WERI-Rb-1 (cell line): Measurements from ENCODE around the gene COMMD7.

ENCODE experiments used
- DNase-seq: peaks from one replicate; pipeline ENCODE4 v3.0.0-alpha.2; 2020
- H3K27ac ChIP-seq: fragments of 250-450 bp; sonication (Bioruptor Pico); 2 replicates; pipeline ENCODE4 v1.5.1; 2020; ENCODE audit warnings: mild to moderate bottlenecking, moderate library complexity
- H3K27me3 ChIP-seq: fragments of 250-450 bp; sonication (Bioruptor Pico); 2 replicates; pipeline ENCODE4 v1.5.1; 2021; ENCODE audit warnings: mild to moderate bottlenecking, low read depth, moderate library complexity; ENCODE audit not compliant: insufficient read depth, severe bottlenecking
- H3K36me3 ChIP-seq: fragments of 250-450 bp; sonication (Bioruptor Pico); 2 replicates; pipeline ENCODE4 v1.5.1; 2020; ENCODE audit warnings: mild to moderate bottlenecking, moderate library complexity
- H3K4me3 ChIP-seq: 2 replicates; pipeline ENCODE4 v1.5.1; 2011; ENCODE audit warnings: low read depth, mild to moderate bottlenecking, control low read depth, low read length
- H3K9me3 ChIP-seq: fragments of 250-450 bp; sonication (Bioruptor Pico); 2 replicates; pipeline ENCODE4 v1.5.1; 2021; ENCODE audit warnings: mild to moderate bottlenecking, moderate library complexity; ENCODE audit not compliant: severe bottlenecking
- CTCF ChIP-seq: IDR thresholded peaks from 2 replicates; pipeline ENCODE4 v1.5.1; 2011; ENCODE audit warnings: low read depth, mild to moderate bottlenecking, control low read depth, inconsistent platforms, low read length

The COMMD7 gene

GRCh38 chr20:32752458-32753250, 9.4 kb upstream of the COMMD7 start:
- DNase-seq: no peak
- H3K27ac ChIP-seq: no peak overlapping the region

GRCh38 chr20:32751702-32752457, 8.6 kb upstream of the COMMD7 start:
- H3K27me3 ChIP-seq: no peaks in the 10 kb centered on the region
- no peak for DNase-seq
- H3K9me3 ChIP-seq: no peaks in the 10 kb centered on the region
- no peaks in the 10 kb centered on the region for H3K36me3 ChIP-seq
- no peak overlapping the region for H3K4me3 ChIP-seq
- no peak for TF ChIP-seq CTCF
- H3K27ac ChIP-seq: no peak overlapping the region

More at GRCh38 chr20:32752458-32753250, 9.4 kb upstream of the COMMD7 start:
- Histone ChIP-seq H3K36me3 (no peaks in the 10 kb centered on the region), H3K4me3 (no peak overlapping the region), H3K27me3 (no peaks in the 10 kb centered on the region), H3K9me3 (no peaks in the 10 kb centered on the region)
- no peak for TF ChIP-seq CTCF

- Histone ChIP-seq H3K36me3 (no peaks in the 10 kb centered on the region), H3K27me3 (no peaks in the 10 kb centered on the region), H3K9me3 (no peaks in the 10 kb centered on the region), H3K4me3 (no peak overlapping the region), H3K27ac (no peak overlapping the region)
- no peak for TF ChIP-seq CTCF
- no peak for DNase-seq
These were observed 8.0 kb upstream of the COMMD7 start for GRCh38 chr20:32751293-32751692.

- Histone ChIP-seq H3K9me3 (no peaks in the 10 kb centered on the region), H3K27ac (no peak overlapping the region), H3K4me3 (no peak overlapping the region), H3K27me3 (no peaks in the 10 kb centered on the region), H3K36me3 (no peaks in the 10 kb centered on the region)
- DNase-seq: no peak
- no peak for TF ChIP-seq CTCF
These were observed 6.8 kb upstream of the COMMD7 start for GRCh38 chr20:32749914-32750637.

- Histone ChIP-seq H3K4me3 (peak overlapping the region; percentile 49), H3K36me3 (no peaks in the 10 kb centered on the region), H3K27me3 (no peaks in the 10 kb centered on the region), H3K9me3 (no peaks in the 10 kb centered on the region), H3K27ac (peak overlapping the region; percentile 31)
- no peak for TF ChIP-seq CTCF
- DNase-seq: no peak
These were observed 688 bp downstream of the COMMD7 start for GRCh38 chr20:32742322-32743236.
